ENCODE measurements around the gene UGCG.

- TF ChIP-seq EZH2 (IDR thresholded peaks at IDR 0.05; ENCODE audit: insufficient read depth, poor library complexity, severe bottlenecking), result no peak
- no peak for TF ChIP-seq EZH2phosphoT487 (IDR thresholded peaks at IDR 0.05; ENCODE audit: insufficient read depth, low read depth)
Measured at GRCh38 chr9:111980398-111980797, 83.8 kb downstream of the UGCG start.
